Measurements from ENCODE around the gene FASTKD1.

DNA sequence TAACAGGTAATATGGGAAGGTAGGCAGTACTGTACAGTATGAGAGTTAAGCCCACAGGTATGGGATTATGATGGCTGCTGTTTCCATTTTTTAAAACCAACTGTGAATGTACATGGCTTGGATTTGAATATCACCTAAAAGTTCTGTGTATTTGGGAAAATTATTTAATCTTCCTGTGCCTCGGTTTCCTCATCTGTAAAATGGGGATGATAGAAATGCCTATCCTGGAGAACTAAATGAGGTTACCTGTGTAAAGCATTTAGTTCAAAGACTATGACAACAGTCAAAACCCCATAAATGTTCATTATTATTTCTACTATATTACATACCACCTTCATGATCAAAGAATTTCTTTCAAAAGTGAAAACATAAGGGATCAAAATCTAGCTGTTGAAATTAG, 60.6 kb downstream of the FASTKD1 start:
- TF ChIP-seq CTCF (conservative IDR thresholded peaks at IDR 0.05) (no peak), ZFX (IDR thresholded peaks at IDR 0.05) (no peak)

Measured in C4-2B (cell line).